HEK293 (cell line): ENCODE data around the gene ACAP1.

ENCODE experiments used
- FEZF1 ChIP-seq: fragments of 450-650 bp; formaldehyde crosslinking; IDR thresholded peaks from 2 replicates; pipeline ENCODE4 v1.5.1; 2016; ENCODE audit warnings: missing biosample characterization, missing genetic modification characterization
- GLIS1 ChIP-seq: fragments of 450-650 bp; formaldehyde crosslinking; IDR thresholded peaks from 2 replicates; pipeline ENCODE4 v1.5.1; 2016; ENCODE audit warnings: missing biosample characterization, missing genetic modification characterization
- KLF1 ChIP-seq: fragments of 450-650 bp; formaldehyde crosslinking; IDR thresholded peaks from 2 replicates; pipeline ENCODE4 v1.5.1; 2016; ENCODE audit warnings: missing biosample characterization, missing genetic modification characterization
- PATZ1 ChIP-seq: fragments of 450-650 bp; formaldehyde crosslinking; IDR thresholded peaks from 2 replicates; pipeline ENCODE4 v1.5.1; 2016; ENCODE audit warnings: missing biosample characterization, missing genetic modification characterization
- PBX3 ChIP-seq: sonication (generic); formaldehyde crosslinking; IDR thresholded peaks from 2 replicates; pipeline ENCODE4 v1.8.1; 2022; ENCODE audit warnings: mild to moderate bottlenecking, moderate library complexity, missing genetic modification reagents
- PRDM2 ChIP-seq: fragments of 450-650 bp; formaldehyde crosslinking; IDR thresholded peaks from 2 replicates; pipeline ENCODE4 v1.5.1; 2016; ENCODE audit warnings: missing biosample characterization, missing genetic modification characterization, borderline replicate concordance
- SETDB1 ChIP-seq: IDR thresholded peaks from one replicate; pipeline ENCODE4 v1.6.1; 2017; ENCODE audit warnings: mild to moderate bottlenecking, low read length, moderate library complexity, mixed read lengths; ENCODE audit not compliant: insufficient read length
- SP7 ChIP-seq: fragments of 450-650 bp; formaldehyde crosslinking; IDR thresholded peaks from 2 replicates; pipeline ENCODE4 v1.5.1; 2016; ENCODE audit warnings: missing biosample characterization, missing genetic modification characterization
- ZBTB17 ChIP-seq: fragments of 450-650 bp; formaldehyde crosslinking; IDR thresholded peaks from 2 replicates; pipeline ENCODE4 v1.5.1; 2016; ENCODE audit warnings: missing biosample characterization, missing genetic modification characterization
- ZBTB26 ChIP-seq: fragments of 450-650 bp; formaldehyde crosslinking; optimal IDR thresholded peaks from 2 replicates; pipeline ENCODE3; 2016; ENCODE audit warnings: missing biosample characterization, mild to moderate bottlenecking, missing genetic modification characterization
- ZFP41 ChIP-seq: fragments of 450-650 bp; formaldehyde crosslinking; IDR thresholded peaks from 2 replicates; pipeline ENCODE4 v1.5.1; 2016; ENCODE audit warnings: missing biosample characterization, missing genetic modification characterization, borderline replicate concordance
- ZNF157 ChIP-seq: fragments of 450-650 bp; formaldehyde crosslinking; IDR thresholded peaks from 2 replicates; pipeline ENCODE4 v1.5.1; 2016; ENCODE audit warnings: missing biosample characterization, missing genetic modification characterization
- ZNF169 ChIP-seq: fragments of 450-650 bp; formaldehyde crosslinking; IDR thresholded peaks from 2 replicates; pipeline ENCODE4 v1.5.1; 2016; ENCODE audit warnings: missing biosample characterization, missing genetic modification characterization
- ZNF292 ChIP-seq: fragments of 450-650 bp; formaldehyde crosslinking; IDR thresholded peaks from 2 replicates; pipeline ENCODE4 v1.5.1; 2016; ENCODE audit warnings: low read depth, missing biosample characterization, missing genetic modification characterization, borderline replicate concordance
- ZNF530 ChIP-seq: fragments of 450-650 bp; formaldehyde crosslinking; IDR thresholded peaks from 2 replicates; pipeline ENCODE4 v1.5.1; 2016; ENCODE audit warnings: low read depth, missing biosample characterization, missing genetic modification characterization
- ZNF555 ChIP-seq: fragments of 450-650 bp; formaldehyde crosslinking; conservative IDR thresholded peaks from 2 replicates; pipeline ENCODE4 v1.5.1; 2017; ENCODE audit warnings: missing biosample characterization, mild to moderate bottlenecking, missing genetic modification characterization, inconsistent platforms
- ZNF558 ChIP-seq: fragments of 450-650 bp; formaldehyde crosslinking; IDR thresholded peaks from 2 replicates; pipeline ENCODE4 v1.5.1; 2016; ENCODE audit warnings: missing biosample characterization, missing genetic modification characterization
- ZNF621 ChIP-seq: fragments of 450-650 bp; formaldehyde crosslinking; IDR thresholded peaks from 2 replicates; pipeline ENCODE4 v1.5.1; 2017; ENCODE audit warnings: missing biosample characterization, missing genetic modification characterization
- ZNF624 ChIP-seq: fragments of 450-650 bp; formaldehyde crosslinking; IDR thresholded peaks from 2 replicates; pipeline ENCODE4 v1.5.1; 2017; ENCODE audit warnings: missing biosample characterization, missing genetic modification characterization
- ZNF626 ChIP-seq: fragments of 450-650 bp; sonication (Bioruptor Pico); formaldehyde crosslinking; IDR thresholded peaks from 2 replicates; pipeline ENCODE4 v1.5.1; 2018; ENCODE audit warnings: missing biosample characterization, missing genetic modification characterization, inconsistent platforms
- ZNF701 ChIP-seq: fragments of 450-650 bp; formaldehyde crosslinking; IDR thresholded peaks from 2 replicates; pipeline ENCODE4 v1.5.1; 2016; ENCODE audit warnings: missing biosample characterization, missing genetic modification characterization
- TF ChIP-seq, protein P1 (sequence below): fragments of 450-650 bp; formaldehyde crosslinking; IDR thresholded peaks from 2 replicates; pipeline ENCODE4 v1.5.1; 2016; ENCODE audit warnings: missing biosample characterization, missing genetic modification characterization
- TF ChIP-seq, protein P2 (sequence below): fragments of 450-650 bp; formaldehyde crosslinking; IDR thresholded peaks from 2 replicates; pipeline ENCODE4 v1.5.1; 2016; ENCODE audit warnings: missing biosample characterization, missing genetic modification characterization
- TF ChIP-seq, protein P3 (sequence below): fragments of 450-650 bp; formaldehyde crosslinking; IDR thresholded peaks from 2 replicates; pipeline ENCODE4 v1.5.1; 2017; ENCODE audit warnings: missing biosample characterization, missing genetic modification characterization

Gene ACAP1

GRCh38 chr17:7314719-7315569 is 21.4 kb upstream of the ACAP1 start, which contains the start of gene GPS2 (continued):
- TF ChIP-seq SP7 (peak; percentile 52), ZNF558 (no peak), GLIS1 (tag by site-specific recombination) (no peak; the same call in 1 of the 2 replicates), KLF1 (no peak), ZNF292 (tag by site-specific recombination) (no peak), ZNF530 (tag by site-specific recombination) (no peak), ZNF624 (no peak), ZFP41 (tag by site-specific recombination) (no peak), SETDB1 (no peak), ZBTB26 (peak; percentile 97), FEZF1 (tag by site-specific recombination) (no peak), ZNF701 (tag by site-specific recombination) (no peak), ZNF157 (no peak), ZBTB17 (tag by site-specific recombination) (peak; percentile 46; the same call in 1 of the 2 replicates), ZNF621 (tag by site-specific recombination) (no peak), ZNF555 (no peak), PBX3 (CRISPR knock-in tag) (peak; percentile 55; the same call in 1 of the 2 replicates), ZNF169 (tag by site-specific recombination) (no peak), ZNF626 (tag by site-specific recombination) (no peak), PRDM2 (tag by site-specific recombination) (no peak), PATZ1 (tag by site-specific recombination) (peak; percentile 50; the same call in 1 of the 2 replicates)
- TF ChIP-seq, protein P1, sequence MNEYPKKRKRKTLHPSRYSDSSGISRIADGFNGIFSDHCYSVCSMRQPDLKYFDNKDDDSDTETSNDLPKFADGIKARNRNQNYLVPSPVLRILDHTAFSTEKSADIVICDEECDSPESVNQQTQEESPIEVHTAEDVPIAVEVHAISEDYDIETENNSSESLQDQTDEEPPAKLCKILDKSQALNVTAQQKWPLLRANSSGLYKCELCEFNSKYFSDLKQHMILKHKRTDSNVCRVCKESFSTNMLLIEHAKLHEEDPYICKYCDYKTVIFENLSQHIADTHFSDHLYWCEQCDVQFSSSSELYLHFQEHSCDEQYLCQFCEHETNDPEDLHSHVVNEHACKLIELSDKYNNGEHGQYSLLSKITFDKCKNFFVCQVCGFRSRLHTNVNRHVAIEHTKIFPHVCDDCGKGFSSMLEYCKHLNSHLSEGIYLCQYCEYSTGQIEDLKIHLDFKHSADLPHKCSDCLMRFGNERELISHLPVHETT: 0 out of 2 replicates have a peak, but pooled peaks have one; percentile 30
- TF ChIP-seq, protein P2, sequence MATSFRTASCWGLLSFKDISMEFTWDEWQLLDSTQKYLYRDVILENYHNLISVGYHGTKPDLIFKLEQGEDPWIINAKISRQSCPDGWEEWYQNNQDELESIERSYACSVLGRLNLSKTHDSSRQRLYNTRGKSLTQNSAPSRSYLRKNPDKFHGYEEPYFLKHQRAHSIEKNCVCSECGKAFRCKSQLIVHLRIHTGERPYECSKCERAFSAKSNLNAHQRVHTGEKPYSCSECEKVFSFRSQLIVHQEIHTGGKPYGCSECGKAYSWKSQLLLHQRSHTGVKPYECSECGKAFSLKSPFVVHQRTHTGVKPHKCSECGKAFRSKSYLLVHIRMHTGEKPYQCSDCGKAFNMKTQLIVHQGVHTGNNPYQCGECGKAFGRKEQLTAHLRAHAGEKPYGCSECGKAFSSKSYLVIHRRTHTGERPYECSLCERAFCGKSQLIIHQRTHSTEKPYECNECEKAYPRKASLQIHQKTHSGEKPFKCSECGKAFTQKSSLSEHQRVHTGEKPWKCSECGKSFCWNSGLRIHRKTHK (tag by site-specific recombination): no peak
- TF ChIP-seq, protein P3, sequence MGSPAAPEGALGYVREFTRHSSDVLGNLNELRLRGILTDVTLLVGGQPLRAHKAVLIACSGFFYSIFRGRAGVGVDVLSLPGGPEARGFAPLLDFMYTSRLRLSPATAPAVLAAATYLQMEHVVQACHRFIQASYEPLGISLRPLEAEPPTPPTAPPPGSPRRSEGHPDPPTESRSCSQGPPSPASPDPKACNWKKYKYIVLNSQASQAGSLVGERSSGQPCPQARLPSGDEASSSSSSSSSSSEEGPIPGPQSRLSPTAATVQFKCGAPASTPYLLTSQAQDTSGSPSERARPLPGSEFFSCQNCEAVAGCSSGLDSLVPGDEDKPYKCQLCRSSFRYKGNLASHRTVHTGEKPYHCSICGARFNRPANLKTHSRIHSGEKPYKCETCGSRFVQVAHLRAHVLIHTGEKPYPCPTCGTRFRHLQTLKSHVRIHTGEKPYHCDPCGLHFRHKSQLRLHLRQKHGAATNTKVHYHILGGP (tag by site-specific recombination): no peak
